Transverse colon (tissue), 1 donor: ENCODE results near the gene MVP.

ENCODE experiments used
- EP300 ChIP-seq: sonication (generic); formaldehyde crosslinking; IDR thresholded peaks from one replicate; pipeline ENCODE4 v1.6.1; 2017; ENCODE audit warnings: antibody characterized with exemption, low read depth
- POLR2A ChIP-seq: fragments of 450-650 bp; IDR thresholded peaks from one replicate; pipeline ENCODE4 v1.6.1; 2016; ENCODE audit warnings: antibody characterized with exemption, mild to moderate bottlenecking, moderate library complexity

- TF ChIP-seq EP300 (no peak), POLR2A (no peak)
These were observed 10.2 kb upstream of the MVP start for GRCh38 chr16:29809850-29810698.
